ENCODE results near the gene NOC2L. TPM values are rescaled to one million over a fixed set of nuclear protein-coding genes. Genes with fewer than 3 reads are reported as not detected.
A peak's percentile ranks its signal among the peaks of the same experiment; 100 is the strongest.

The NOC2L gene
- polyA plus RNA-seq, 2 of the 4 experiments (the other 2 are of a cell fraction), result 48.4 to 73.5 TPM

DNA sequence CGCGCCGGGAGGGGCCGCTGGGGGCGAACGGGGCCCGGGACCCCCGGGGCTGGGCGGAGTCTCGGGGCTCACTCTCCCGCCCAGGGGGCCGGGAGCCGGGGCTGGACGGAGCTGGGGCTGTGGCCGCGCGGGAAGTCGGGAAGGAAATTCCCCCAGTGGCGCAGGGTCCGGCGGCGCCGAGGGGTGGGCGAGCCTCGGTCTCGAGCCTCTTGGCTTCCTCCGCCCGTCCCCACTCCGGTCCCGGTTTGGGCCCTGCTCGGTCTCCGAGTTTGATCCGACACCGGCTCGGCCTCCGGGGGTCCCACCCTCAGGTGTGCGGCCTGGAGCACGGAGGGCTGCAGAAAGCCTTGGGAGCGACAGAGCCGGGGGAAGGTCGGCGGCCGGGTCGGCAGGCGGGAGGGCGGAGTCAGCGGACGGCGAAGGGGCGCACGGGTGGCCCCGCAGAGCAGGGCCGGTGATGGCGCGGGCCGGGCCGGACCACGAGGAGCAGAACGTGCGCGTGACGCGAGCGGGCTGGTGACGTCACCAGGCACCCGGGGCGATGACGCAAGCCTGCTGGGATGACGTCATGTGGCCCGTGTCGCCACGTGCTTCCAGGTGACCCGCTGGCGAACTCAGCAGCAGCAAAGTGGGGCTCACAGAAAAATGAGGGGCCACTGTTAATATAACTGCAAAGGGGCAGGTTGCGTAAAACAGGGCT is 41.5 kb upstream of the NOC2L start (continued):
- TF ChIP-seq, protein P1, sequence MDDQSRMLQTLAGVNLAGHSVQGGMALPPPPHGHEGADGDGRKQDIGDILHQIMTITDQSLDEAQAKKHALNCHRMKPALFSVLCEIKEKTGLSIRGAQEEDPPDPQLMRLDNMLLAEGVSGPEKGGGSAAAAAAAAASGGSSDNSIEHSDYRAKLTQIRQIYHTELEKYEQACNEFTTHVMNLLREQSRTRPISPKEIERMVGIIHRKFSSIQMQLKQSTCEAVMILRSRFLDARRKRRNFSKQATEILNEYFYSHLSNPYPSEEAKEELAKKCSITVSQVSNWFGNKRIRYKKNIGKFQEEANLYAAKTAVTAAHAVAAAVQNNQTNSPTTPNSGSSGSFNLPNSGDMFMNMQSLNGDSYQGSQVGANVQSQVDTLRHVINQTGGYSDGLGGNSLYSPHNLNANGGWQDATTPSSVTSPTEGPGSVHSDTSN (IDR thresholded peaks at IDR 0.05), result 0 out of 2 replicates have a peak, but pooled peaks have one; percentile 18
- TF ChIP-seq, protein P2, sequence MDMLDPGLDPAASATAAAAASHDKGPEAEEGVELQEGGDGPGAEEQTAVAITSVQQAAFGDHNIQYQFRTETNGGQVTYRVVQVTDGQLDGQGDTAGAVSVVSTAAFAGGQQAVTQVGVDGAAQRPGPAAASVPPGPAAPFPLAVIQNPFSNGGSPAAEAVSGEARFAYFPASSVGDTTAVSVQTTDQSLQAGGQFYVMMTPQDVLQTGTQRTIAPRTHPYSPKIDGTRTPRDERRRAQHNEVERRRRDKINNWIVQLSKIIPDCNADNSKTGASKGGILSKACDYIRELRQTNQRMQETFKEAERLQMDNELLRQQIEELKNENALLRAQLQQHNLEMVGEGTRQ (IDR thresholded peaks at IDR 0.05), result peak; percentile 78
- TF ChIP-seq ZSCAN20 (CRISPR knock-in tag; IDR thresholded peaks at IDR 0.05), result peak; percentile 64; the same call in 1 of the 2 replicates
- TF ChIP-seq HEYL (CRISPR knock-in tag; IDR thresholded peaks at IDR 0.05), result peak; percentile 85; the same call in 1 of the 2 replicates
- TF ChIP-seq, protein P3, sequence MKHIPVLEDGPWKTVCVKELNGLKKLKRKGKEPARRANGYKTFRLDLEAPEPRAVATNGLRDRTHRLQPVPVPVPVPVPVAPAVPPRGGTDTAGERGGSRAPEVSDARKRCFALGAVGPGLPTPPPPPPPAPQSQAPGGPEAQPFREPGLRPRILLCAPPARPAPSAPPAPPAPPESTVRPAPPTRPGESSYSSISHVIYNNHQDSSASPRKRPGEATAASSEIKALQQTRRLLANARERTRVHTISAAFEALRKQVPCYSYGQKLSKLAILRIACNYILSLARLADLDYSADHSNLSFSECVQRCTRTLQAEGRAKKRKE (CRISPR knock-in tag; IDR thresholded peaks at IDR 0.05; ENCODE audit: low read depth), result peak; percentile 85
- peak; percentile 72 for TF ChIP-seq PHF8 (IDR thresholded peaks at IDR 0.05; ENCODE audit: borderline replicate concordance, low read depth)
- no peak for TF ChIP-seq MAFK (IDR thresholded peaks at IDR 0.05; ENCODE audit: partially characterized antibody)
- TF ChIP-seq, protein P4, sequence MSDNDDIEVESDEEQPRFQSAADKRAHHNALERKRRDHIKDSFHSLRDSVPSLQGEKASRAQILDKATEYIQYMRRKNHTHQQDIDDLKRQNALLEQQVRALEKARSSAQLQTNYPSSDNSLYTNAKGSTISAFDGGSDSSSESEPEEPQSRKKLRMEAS (IDR thresholded peaks at IDR 0.05), result peak; percentile 100
- peak; percentile 94; the same call in 1 of the 2 replicates for TF ChIP-seq HOXB5 (CRISPR knock-in tag; IDR thresholded peaks at IDR 0.05)
- peak; percentile 87 for TF ChIP-seq HOXA7 (CRISPR knock-in tag; IDR thresholded peaks at IDR 0.05)
- peak; percentile 97 for TF ChIP-seq BHLHE40 (IDR thresholded peaks at IDR 0.05; ENCODE audit: low read depth, low read length)

DNA sequence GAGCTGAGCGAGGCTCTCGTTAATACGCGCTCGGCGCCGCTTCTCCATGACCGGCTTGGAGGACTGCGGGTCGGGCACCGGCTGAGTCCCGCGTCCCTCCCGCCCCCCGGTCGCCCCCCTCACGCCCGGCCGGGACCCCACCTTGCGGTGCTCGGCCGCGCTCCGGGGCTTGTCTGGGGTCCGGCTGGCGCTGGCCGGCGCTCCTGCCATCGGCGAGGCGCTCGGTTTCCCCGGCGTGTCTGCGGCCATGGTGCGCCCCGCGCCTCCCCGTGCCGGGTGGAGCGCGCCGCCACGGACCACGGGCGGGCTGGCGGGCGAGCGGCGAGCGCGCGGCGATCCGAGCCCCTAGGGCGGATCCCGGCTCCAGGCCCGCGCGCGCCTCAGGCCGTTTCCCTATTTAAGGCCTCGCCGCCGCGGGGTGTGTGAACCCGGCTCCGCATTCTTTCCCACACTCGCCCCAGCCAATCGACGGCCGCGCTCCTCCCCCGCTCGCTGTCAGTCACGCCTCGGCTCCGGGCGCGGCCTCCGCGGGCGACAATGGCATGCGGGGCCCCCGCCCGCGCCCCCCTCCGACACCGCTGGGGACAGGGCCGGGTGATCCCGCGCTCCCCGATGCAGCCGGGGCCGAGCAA is 40.8 kb upstream of the NOC2L start, which contains the start of gene HES4:
Gene HES4, minus strand, starts transcription at position 373 of the 632 bp plus-strand sequence. Its CDS starts 124 bp downstream, at position 249.
- peak within 1 kb of the TSS; percentile 77 for H3K4me3 ChIP-seq
- ChIA-PET POLR2A (interaction anchor here (0.6 to 1.0 kb wide), 2 partner anchors 60 to 83 kb away, joined by 3 read pairs; no protein-coding TSS in a partner anchor), CTCF (interaction anchor here (0.7 to 4.3 kb wide), 5 partner anchors 10 to 122 kb away, joined by 3 to 33 read pairs (median 4); no protein-coding TSS in a partner anchor)
- WGBS (ENCODE audit: missing lambda C conversion rate), result 0% methylated on average over 7 of the region's 95 CpGs
- FAIRE-seq (no peak), DNase-seq (ENCODE audit: low read depth in 1 of 2, low spot score in 1 of 2) (peak in 1 of 2 experiments; percentile 92), ATAC-seq (peak; percentile 51 to 52)
- H3K4me1 ChIP-seq, result peaks cover 17% of the 10 kb centered on the region
- no peaks in the 10 kb centered on the region for H3K9me3 ChIP-seq
- peak within 1 kb of the TSS; percentile 97 to 100 for H3K27ac ChIP-seq
- TF ChIP-seq, protein P2 (IDR thresholded peaks at IDR 0.05), result no peak
- TF ChIP-seq, protein P5, sequence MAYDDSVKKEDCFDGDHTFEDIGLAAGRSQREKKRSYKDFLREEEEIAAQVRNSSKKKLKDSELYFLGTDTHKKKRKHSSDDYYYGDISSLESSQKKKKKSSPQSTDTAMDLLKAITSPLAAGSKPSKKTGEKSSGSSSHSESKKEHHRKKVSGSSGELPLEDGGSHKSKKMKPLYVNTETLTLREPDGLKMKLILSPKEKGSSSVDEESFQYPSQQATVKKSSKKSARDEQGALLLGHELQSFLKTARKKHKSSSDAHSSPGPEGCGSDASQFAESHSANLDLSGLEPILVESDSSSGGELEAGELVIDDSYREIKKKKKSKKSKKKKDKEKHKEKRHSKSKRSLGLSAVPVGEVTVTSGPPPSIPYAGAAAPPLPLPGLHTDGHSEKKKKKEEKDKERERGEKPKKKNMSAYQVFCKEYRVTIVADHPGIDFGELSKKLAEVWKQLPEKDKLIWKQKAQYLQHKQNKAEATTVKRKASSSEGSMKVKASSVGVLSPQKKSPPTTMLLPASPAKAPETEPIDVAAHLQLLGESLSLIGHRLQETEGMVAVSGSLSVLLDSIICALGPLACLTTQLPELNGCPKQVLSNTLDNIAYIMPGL (CRISPR knock-in tag; IDR thresholded peaks at IDR 0.05; ENCODE audit: borderline replicate concordance), result no peak
- TF ChIP-seq POLR2A (IDR thresholded peaks at IDR 0.05; ENCODE audit: low read length) (peak; percentile 86), HEYL (CRISPR knock-in tag; IDR thresholded peaks at IDR 0.05) (no peak), EP300 (IDR thresholded peaks at IDR 0.05) (no peak), RAD21 (conservative IDR thresholded peaks at IDR 0.05 in 1 of 2, IDR thresholded peaks at IDR 0.05 in 1 of 2) (no peak), RNF2 (IDR thresholded peaks at IDR 0.05; ENCODE audit: borderline replicate concordance, low read depth) (no peak), TP53 (CRISPR knock-in tag; IDR thresholded peaks at IDR 0.05) (0 out of 2 replicates have a peak, but pooled peaks have one; percentile 9), RARB (CRISPR knock-in tag; IDR thresholded peaks at IDR 0.05) (no peak), PHF8 (IDR thresholded peaks at IDR 0.05; ENCODE audit: borderline replicate concordance, low read depth) (peak; percentile 27; the same call in 1 of the 2 replicates), FOSL2 (IDR thresholded peaks at IDR 0.05) (no peak), FOSL2 (CRISPR knock-in tag; IDR thresholded peaks at IDR 0.05) (no peak), HOXB5 (CRISPR knock-in tag; IDR thresholded peaks at IDR 0.05) (peak; percentile 38; the same call in 1 of the 2 replicates)
- TF ChIP-seq, protein P6, sequence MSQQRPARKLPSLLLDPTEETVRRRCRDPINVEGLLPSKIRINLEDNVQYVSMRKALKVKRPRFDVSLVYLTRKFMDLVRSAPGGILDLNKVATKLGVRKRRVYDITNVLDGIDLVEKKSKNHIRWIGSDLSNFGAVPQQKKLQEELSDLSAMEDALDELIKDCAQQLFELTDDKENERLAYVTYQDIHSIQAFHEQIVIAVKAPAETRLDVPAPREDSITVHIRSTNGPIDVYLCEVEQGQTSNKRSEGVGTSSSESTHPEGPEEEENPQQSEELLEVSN (IDR thresholded peaks at IDR 0.05; ENCODE audit: borderline replicate concordance, low read depth), result peak; percentile 35; the same call in 1 of the 2 replicates
- TF ChIP-seq, protein P1 (IDR thresholded peaks at IDR 0.05), result 0 out of 2 replicates have a peak, but pooled peaks have one; percentile 26
- H3K4me2 ChIP-seq, result peak within 1 kb of the TSS; percentile 95

Data from A549 (cell line).